HEK293 (cell line): ENCODE data around the gene PSMC4.

Experiments
- MZF1 ChIP-seq: fragments of 450-650 bp; formaldehyde crosslinking; IDR thresholded peaks from 2 replicates; pipeline ENCODE4 v1.5.1; 2017; ENCODE audit warnings: missing biosample characterization, missing genetic modification characterization, borderline replicate concordance
- SETDB1 ChIP-seq: IDR thresholded peaks from one replicate; pipeline ENCODE4 v1.6.1; 2017; ENCODE audit warnings: mild to moderate bottlenecking, low read length, moderate library complexity, mixed read lengths; ENCODE audit not compliant: insufficient read length
- SP2 ChIP-seq: fragments of 450-650 bp; formaldehyde crosslinking; IDR thresholded peaks from 2 replicates; pipeline ENCODE4 v1.5.1; 2016; ENCODE audit warnings: missing biosample characterization, missing genetic modification characterization
- TCF7L2 ChIP-seq: IDR thresholded peaks from 2 replicates; pipeline ENCODE4 v1.6.1; 2011; ENCODE audit warnings: low read depth, mild to moderate bottlenecking, inconsistent platforms, low read length, moderate library complexity, borderline replicate concordance
- ZNF157 ChIP-seq: fragments of 450-650 bp; formaldehyde crosslinking; IDR thresholded peaks from 2 replicates; pipeline ENCODE4 v1.5.1; 2016; ENCODE audit warnings: missing biosample characterization, missing genetic modification characterization
- TF ChIP-seq, protein P1 (sequence below): fragments of 450-650 bp; formaldehyde crosslinking; IDR thresholded peaks from 2 replicates; pipeline ENCODE4 v1.5.1; 2016; ENCODE audit warnings: missing biosample characterization, missing genetic modification characterization, low read depth
- TF ChIP-seq, protein P2 (sequence below): fragments of 450-650 bp; formaldehyde crosslinking; IDR thresholded peaks from 2 replicates; pipeline ENCODE4 v1.5.1; 2016; ENCODE audit warnings: missing biosample characterization, missing genetic modification characterization, low read depth

DNA sequence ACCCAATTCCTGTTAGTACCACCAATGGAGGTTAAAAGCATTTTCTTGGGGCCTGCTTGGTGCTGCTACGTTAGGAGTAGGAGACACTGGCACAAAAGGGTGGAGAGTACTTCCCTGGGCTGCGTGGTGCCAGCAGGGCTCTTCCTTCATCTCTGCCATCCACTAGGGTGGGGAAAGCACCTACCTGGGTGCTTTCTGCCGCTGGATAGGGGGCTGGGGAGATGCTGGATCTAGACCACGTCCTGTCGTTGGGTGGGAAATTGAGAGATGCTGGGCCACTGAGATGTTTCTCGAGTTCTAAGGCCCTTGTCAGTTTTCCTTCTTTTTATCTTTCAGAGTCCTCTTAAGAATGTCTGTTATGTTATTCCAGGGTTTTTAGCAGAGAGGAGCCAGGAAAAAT, 29.8 kb upstream of the PSMC4 start:
- TF ChIP-seq MZF1 (tag by site-specific recombination) (no peak), SETDB1 (no peak), TCF7L2 (no peak), ZNF157 (tag by site-specific recombination) (no peak), SP2 (tag by site-specific recombination) (no peak)
- TF ChIP-seq, protein P1, sequence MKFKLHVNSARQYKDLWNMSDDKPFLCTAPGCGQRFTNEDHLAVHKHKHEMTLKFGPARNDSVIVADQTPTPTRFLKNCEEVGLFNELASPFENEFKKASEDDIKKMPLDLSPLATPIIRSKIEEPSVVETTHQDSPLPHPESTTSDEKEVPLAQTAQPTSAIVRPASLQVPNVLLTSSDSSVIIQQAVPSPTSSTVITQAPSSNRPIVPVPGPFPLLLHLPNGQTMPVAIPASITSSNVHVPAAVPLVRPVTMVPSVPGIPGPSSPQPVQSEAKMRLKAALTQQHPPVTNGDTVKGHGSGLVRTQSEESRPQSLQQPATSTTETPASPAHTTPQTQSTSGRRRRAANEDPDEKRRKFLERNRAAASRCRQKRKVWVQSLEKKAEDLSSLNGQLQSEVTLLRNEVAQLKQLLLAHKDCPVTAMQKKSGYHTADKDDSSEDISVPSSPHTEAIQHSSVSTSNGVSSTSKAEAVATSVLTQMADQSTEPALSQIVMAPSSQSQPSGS (tag by site-specific recombination) = no peak
- TF ChIP-seq, protein P2, sequence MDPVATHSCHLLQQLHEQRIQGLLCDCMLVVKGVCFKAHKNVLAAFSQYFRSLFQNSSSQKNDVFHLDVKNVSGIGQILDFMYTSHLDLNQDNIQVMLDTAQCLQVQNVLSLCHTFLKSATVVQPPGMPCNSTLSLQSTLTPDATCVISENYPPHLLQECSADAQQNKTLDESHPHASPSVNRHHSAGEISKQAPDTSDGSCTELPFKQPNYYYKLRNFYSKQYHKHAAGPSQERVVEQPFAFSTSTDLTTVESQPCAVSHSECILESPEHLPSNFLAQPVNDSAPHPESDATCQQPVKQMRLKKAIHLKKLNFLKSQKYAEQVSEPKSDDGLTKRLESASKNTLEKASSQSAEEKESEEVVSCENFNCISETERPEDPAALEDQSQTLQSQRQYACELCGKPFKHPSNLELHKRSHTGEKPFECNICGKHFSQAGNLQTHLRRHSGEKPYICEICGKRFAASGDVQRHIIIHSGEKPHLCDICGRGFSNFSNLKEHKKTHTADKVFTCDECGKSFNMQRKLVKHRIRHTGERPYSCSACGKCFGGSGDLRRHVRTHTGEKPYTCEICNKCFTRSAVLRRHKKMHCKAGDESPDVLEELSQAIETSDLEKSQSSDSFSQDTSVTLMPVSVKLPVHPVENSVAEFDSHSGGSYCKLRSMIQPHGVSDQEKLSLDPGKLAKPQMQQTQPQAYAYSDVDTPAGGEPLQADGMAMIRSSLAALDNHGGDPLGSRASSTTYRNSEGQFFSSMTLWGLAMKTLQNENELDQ = no peak
